GM12878 (cell line): Measurements from ENCODE around the gene DCK. TPM values are rescaled to one million over a fixed set of nuclear protein-coding genes. Genes with fewer than 3 reads are reported as not detected.

Experiments used
- ATAC-seq: fragments of 200-7000 bp; cut with Tn5 transposase; 3 replicates; pipeline ENCODE4 v1.9.1; 2020; ENCODE audit warnings: mild to moderate bottlenecking, moderate library complexity
- BruUV-seq: library from RNA; stranded (reverse); fragments of 400-500 nt; replicated peaks from 2 replicates; lab custom pipeline; 2021; lab: Mats Ljungman, UMichigan
- CTCF ChIA-PET: fragments of 300-600 bp; sonication (Branson Sonifier 250); formaldehyde crosslinking; extraction: SDS; loops from one replicate; lab custom pipeline; 2021; ENCODE audit warnings: inconsistent platforms; lab: Yijun Ruan, JAX
- POLR2A ChIA-PET: fragments of 350-600 bp; formaldehyde crosslinking; extraction: SDS; loops from one replicate; lab custom pipeline; 2021; ENCODE audit warnings: inconsistent platforms; lab: Charles Lee
- RAD21 ChIA-PET: fragments of 300-600 bp; sonication (Branson Sonifier 250); formaldehyde crosslinking; loops from one replicate; lab custom pipeline; 2023; ENCODE audit warnings: antibody characterized with exemption; ENCODE audit not compliant: unreplicated experiment; lab: Charles Lee
- SMC1A ChIA-PET: fragments of 300-600 bp; sonication (Branson Sonifier 250); formaldehyde crosslinking; loops from one replicate; lab custom pipeline; 2023; ENCODE audit not compliant: unreplicated experiment, uncharacterized antibody; lab: Charles Lee
- DNase-seq: peaks from one replicate; pipeline ENCODE4 v3.0.0-alpha.2; 2011; ENCODE audit warnings: low read depth, low spot score
- FAIRE-seq: peaks from 3 replicates; lab custom pipeline; 2011; peaks lifted over from hg19 to GRCh38; lab: Jason Lieb, UNC
- H2AFZ ChIP-seq: 2 replicates; pipeline ENCODE4 v1.6.0; 2011; ENCODE audit warnings: low read depth, low read length, control low read depth; ENCODE audit not compliant: control insufficient read depth
- H3K27ac ChIP-seq: 2 replicates; pipeline ENCODE4 v1.5.1; 2011; ENCODE audit warnings: control low read depth; ENCODE audit not compliant: control insufficient read depth, insufficient read depth
- H3K27me3 ChIP-seq, 2 experiments: replicated peaks in 1 of 2; 2 replicates each; pipeline versions ENCODE4 v1.6.0 to v1.6.1; 2011; ENCODE audit warnings: low read length in 1 of 2; ENCODE audit not compliant: control insufficient read depth in 2 of 2, insufficient read depth in 2 of 2
- H3K36me3 ChIP-seq, 2 experiments: 2 replicates each; pipeline ENCODE4 v1.5.1; 2011; ENCODE audit warnings: low read length in 1 of 2; ENCODE audit not compliant: control insufficient read depth in 2 of 2, insufficient read depth in 2 of 2
- H3K4me1 ChIP-seq: 2 replicates; pipeline ENCODE4 v1.6.1; 2011; ENCODE audit warnings: mild to moderate bottlenecking, low read length, moderate library complexity, mixed read lengths; ENCODE audit not compliant: control insufficient read depth, insufficient read depth
- H3K4me2 ChIP-seq: 2 replicates; pipeline ENCODE4 v1.6.0; 2011; ENCODE audit warnings: control low read depth; ENCODE audit not compliant: control insufficient read depth, insufficient read depth
- H3K4me3 ChIP-seq: fragments of 200-600 bp; sonication (generic); 2 replicates; pipeline ENCODE4 v1.5.1; 2016
- H3K79me2 ChIP-seq: 2 replicates; pipeline ENCODE4 v1.6.0; 2011; ENCODE audit warnings: low read length; ENCODE audit not compliant: control insufficient read depth, insufficient read depth
- H3K9ac ChIP-seq: 2 replicates; pipeline ENCODE4 v1.8.0; 2011; ENCODE audit warnings: low read length, control low read depth, mixed read lengths; ENCODE audit not compliant: control insufficient read depth, insufficient read depth
- H3K9me3 ChIP-seq: replicated peaks from 3 replicates; pipeline ENCODE4 v1.5.1; 2011; ENCODE audit warnings: mild to moderate bottlenecking, low read length; ENCODE audit not compliant: control insufficient read depth, insufficient read depth
- H4K20me1 ChIP-seq: 2 replicates; pipeline ENCODE4 v1.6.0; 2011; ENCODE audit not compliant: control insufficient read depth, insufficient read depth
- ATF2 ChIP-seq: IDR thresholded peaks from 2 replicates; pipeline ENCODE4 v1.6.1; 2012; ENCODE audit warnings: low read length, inconsistent platforms
- BMI1 ChIP-seq: fragments of 450-650 bp; IDR thresholded peaks from 2 replicates; pipeline ENCODE4 v1.6.1; 2016; ENCODE audit warnings: mild to moderate bottlenecking, moderate library complexity, borderline replicate concordance
- CEBPZ ChIP-seq: fragments of 150-350 bp; IDR thresholded peaks from 2 replicates; pipeline ENCODE4 v1.6.1; 2016; ENCODE audit warnings: low read depth, low read length
- EGR1 ChIP-seq, 2 experiments: IDR thresholded peaks; 1 replicate in 1 of 2; 2 replicates in 1 of 2; pipeline ENCODE4 v1.6.1; 2011 to 2012; ENCODE audit warnings: low read depth in 2 of 2, low read length in 2 of 2, borderline replicate concordance in 1 of 2, mild to moderate bottlenecking in 1 of 2, moderate library complexity in 1 of 2
- IRF4 ChIP-seq: IDR thresholded peaks from 2 replicates; pipeline ENCODE4 v1.6.1; 2011; ENCODE audit warnings: low read depth, low read length
- MTA3 ChIP-seq: IDR thresholded peaks from 2 replicates; pipeline ENCODE4 v1.6.1; 2012; ENCODE audit warnings: low read length, inconsistent platforms, borderline replicate concordance
- NFIC ChIP-seq: IDR thresholded peaks from 2 replicates; pipeline ENCODE4 v1.6.1; 2012; ENCODE audit warnings: low read depth, mild to moderate bottlenecking, inconsistent platforms, low read length, moderate library complexity
- PKNOX1 ChIP-seq: fragments of 450-650 bp; IDR thresholded peaks from 2 replicates; pipeline ENCODE4 v1.6.1; 2016; ENCODE audit warnings: mild to moderate bottlenecking
- SMARCA5 ChIP-seq: fragments of 450-650 bp; IDR thresholded peaks from 2 replicates; pipeline ENCODE4 v1.6.1; 2017; ENCODE audit warnings: mild to moderate bottlenecking
- TBL1XR1 ChIP-seq: IDR thresholded peaks from 2 replicates; pipeline ENCODE4 v1.6.1; 2012; ENCODE audit warnings: low read depth, low read length, improper control_type of control experiment
- YY1 ChIP-seq: IDR thresholded peaks from 2 replicates; pipeline ENCODE4 v1.6.1; 2011; ENCODE audit warnings: low read depth, mild to moderate bottlenecking, low read length
- ZNF687 ChIP-seq: fragments of 450-650 bp; IDR thresholded peaks from 2 replicates; pipeline ENCODE4 v1.6.1; 2017; ENCODE audit warnings: mild to moderate bottlenecking, moderate library complexity
- WGBS: methylation state at CpG from one replicate; pipeline ENCODE4 v1.1.6; 2016; ENCODE audit warnings: low lambda C conversion rate; ENCODE audit not compliant: insufficient replicate concordance, insufficient coverage; ENCODE audit errors: missing lambda C conversion rate; 5-methylcytosine and 5-hydroxymethylcytosine counted together
- in situ Hi-C: fragments of 300-500 bp; cut with MboI; formaldehyde crosslinking; loops from 9 replicates; pipeline ENCODE4 v1.14.3; 2018; ENCODE audit warnings: mixed read lengths
- intact Hi-C: fragments of 100-400 bp; cut with micrococcal nuclease; formaldehyde crosslinking; loops from one replicate; pipeline ENCODE4 v1.14.2; 2022; ENCODE audit not compliant: unreplicated experiment
- polyA plus RNA-seq, 11 experiments: library from polyadenylated mRNA; depleted of rRNA in 4 of 11; unstranded in 6 of 11; stranded (reverse) in 5 of 11; fragments of >200 nt; fragmentation: Nextera tagmentation in 4 of 11; fragmentation: Illumina TruSeq in 1 of 11; extraction: Ambion mirVana in 4 of 11; extraction: Trizol in 1 of 11; gene quantifications; 1 replicate in 1 of 11; 2 replicates in 10 of 11; pipeline versions ENCODE4 v1.2.1 to v1.2.3, GENCODE V29; 2011 to 2016; ENCODE audit warnings: inconsistent platforms in 2 of 11, missing spikeins in 2 of 11, low read depth in 1 of 11
- total RNA-seq, 4 experiments: library from RNA; depleted of rRNA in 3 of 4; stranded (reverse); fragments of >200 nt in 3 of 4; fragmentation: Illumina TruSeq in 1 of 4; extraction: Trizol in 1 of 4; gene quantifications; 2 replicates each; pipeline versions ENCODE4 v1.2.1 to v1.2.3, GENCODE V29; 2013 to 2021

The DCK gene
- total and polyA plus RNA-seq, 10 of the 15 experiments (the other 5 are each of a cell fraction or from before 2014, with no cell fraction given): 20.0 to 69.4 (median 26.2) TPM

- H3K4me2 ChIP-seq: no peak overlapping the region
These were observed 32.6 kb downstream of the DCK start for GRCh38 chr4:71026086-71026485.

More at GRCh38 chr4:71026086-71026485, 32.6 kb downstream of the DCK start:
- Histone ChIP-seq H3K27me3 (no peaks in the 10 kb centered on the region), H3K36me3 (peaks cover 0 to 17% of the 10 kb centered on the region in 2 experiments; a peak in 3 of 4 replicates), H3K4me3 (no peak overlapping the region), H4K20me1 (no peaks in the 10 kb centered on the region), H2AFZ (no peak overlapping the region), H3K9ac (no peak overlapping the region), H3K27ac (no peak overlapping the region), H3K9me3 (no peaks in the 10 kb centered on the region), H3K79me2 (no peaks in the 10 kb centered on the region), H3K4me1 (no peaks in the 10 kb centered on the region)
- ChIA-PET POLR2A (no interaction called here), CTCF (interaction anchor here (0.8 to 1.5 kb wide), 4 partner anchors 16 to 424 kb away, joined by 3 to 6 read pairs (median 4); no protein-coding TSS in a partner anchor), RAD21 (interaction anchor here (0.8 to 1.4 kb wide), 3 partner anchors 182 to 425 kb away, joined by 3 to 5 read pairs (median 3); no protein-coding TSS in a partner anchor), SMC1A (interaction anchor here (0.6 to 1.6 kb wide), 6 partner anchors 16 to 337 kb away, joined by 3 to 4 read pairs (median 3); no protein-coding TSS in a partner anchor)
- no peak for FAIRE-seq
- no peak for ATAC-seq
- BruUV-seq: no TSS peak
- intact Hi-C loops (no loop called here), in situ Hi-C loops (no loop called here)
- TF ChIP-seq MTA3 (no peak), ZNF687 (no peak), BMI1 (no peak), IRF4 (no peak), SMARCA5 (no peak), ATF2 (no peak), PKNOX1 (no peak), CEBPZ (no peak), YY1 (no peak), NFIC (no peak), TBL1XR1 (no peak), EGR1 (IDR thresholded peaks at IDR 0.05; ENCODE audit: borderline replicate concordance in 1 of 2, low read depth in 2 of 2, low read length in 2 of 2) (no peak)
- no peak for DNase-seq
- WGBS: 91% methylated on average over 2 of the region's 2 CpGs
